HEK293 (cell line): Measurements from ENCODE around the gene ABCA5.

Experiments
- CTCF ChIP-seq: fragments of 450-650 bp; formaldehyde crosslinking; IDR thresholded peaks from 2 replicates; pipeline ENCODE4 v1.5.1; 2016; ENCODE audit warnings: missing biosample characterization, missing genetic modification characterization
- ZFP41 ChIP-seq: fragments of 450-650 bp; formaldehyde crosslinking; IDR thresholded peaks from 2 replicates; pipeline ENCODE4 v1.5.1; 2016; ENCODE audit warnings: missing biosample characterization, missing genetic modification characterization, borderline replicate concordance
- ZNF561 ChIP-seq: fragments of 450-650 bp; IDR thresholded peaks from 2 replicates; pipeline ENCODE4 v1.5.1; 2018; ENCODE audit warnings: missing biosample characterization, missing genetic modification characterization, borderline replicate concordance
- ZNF747 ChIP-seq: fragments of 450-650 bp; formaldehyde crosslinking; IDR thresholded peaks from 2 replicates; pipeline ENCODE4 v1.5.1; 2016; ENCODE audit warnings: missing biosample characterization, missing genetic modification characterization
- ZNF776 ChIP-seq: fragments of 450-650 bp; formaldehyde crosslinking; IDR thresholded peaks from 2 replicates; pipeline ENCODE4 v1.5.0; 2017; ENCODE audit warnings: missing biosample characterization, missing genetic modification characterization, borderline replicate concordance
- TF ChIP-seq, protein P1 (sequence below): fragments of 450-650 bp; formaldehyde crosslinking; IDR thresholded peaks from 2 replicates; pipeline ENCODE4 v1.5.1; 2016; ENCODE audit warnings: missing biosample characterization, missing genetic modification characterization, low read depth
- TF ChIP-seq, protein P2 (sequence below): fragments of 450-650 bp; formaldehyde crosslinking; IDR thresholded peaks from 2 replicates; pipeline ENCODE4 v1.5.1; 2016; ENCODE audit warnings: missing biosample characterization, missing genetic modification characterization, low read depth
- TF ChIP-seq, protein P3 (sequence below): fragments of 450-650 bp; formaldehyde crosslinking; IDR thresholded peaks from 2 replicates; pipeline ENCODE4 v1.5.1; 2017; ENCODE audit warnings: missing biosample characterization, missing genetic modification characterization
- TF ChIP-seq, protein P4 (sequence below): fragments of 450-650 bp; formaldehyde crosslinking; IDR thresholded peaks from 2 replicates; pipeline ENCODE4 v1.5.1; 2016; ENCODE audit warnings: missing biosample characterization, missing genetic modification characterization
- TF ChIP-seq, protein P5 (sequence below): fragments of 450-650 bp; IDR thresholded peaks from 2 replicates; pipeline ENCODE4 v1.5.1; 2018; ENCODE audit warnings: missing biosample characterization, mild to moderate bottlenecking, missing genetic modification characterization
- TF ChIP-seq, protein P6 (sequence below): fragments of 450-650 bp; formaldehyde crosslinking; conservative IDR thresholded peaks from 2 replicates; pipeline ENCODE4 v1.5.1; 2016; ENCODE audit warnings: low read depth, missing biosample characterization, missing genetic modification characterization

- TF ChIP-seq ZFP41 (tag by site-specific recombination) (no peak), CTCF (no peak), ZNF776 (tag by site-specific recombination) (no peak), ZNF561 (tag by site-specific recombination) (no peak), ZNF747 (tag by site-specific recombination) (no peak)
- TF ChIP-seq, protein P1, sequence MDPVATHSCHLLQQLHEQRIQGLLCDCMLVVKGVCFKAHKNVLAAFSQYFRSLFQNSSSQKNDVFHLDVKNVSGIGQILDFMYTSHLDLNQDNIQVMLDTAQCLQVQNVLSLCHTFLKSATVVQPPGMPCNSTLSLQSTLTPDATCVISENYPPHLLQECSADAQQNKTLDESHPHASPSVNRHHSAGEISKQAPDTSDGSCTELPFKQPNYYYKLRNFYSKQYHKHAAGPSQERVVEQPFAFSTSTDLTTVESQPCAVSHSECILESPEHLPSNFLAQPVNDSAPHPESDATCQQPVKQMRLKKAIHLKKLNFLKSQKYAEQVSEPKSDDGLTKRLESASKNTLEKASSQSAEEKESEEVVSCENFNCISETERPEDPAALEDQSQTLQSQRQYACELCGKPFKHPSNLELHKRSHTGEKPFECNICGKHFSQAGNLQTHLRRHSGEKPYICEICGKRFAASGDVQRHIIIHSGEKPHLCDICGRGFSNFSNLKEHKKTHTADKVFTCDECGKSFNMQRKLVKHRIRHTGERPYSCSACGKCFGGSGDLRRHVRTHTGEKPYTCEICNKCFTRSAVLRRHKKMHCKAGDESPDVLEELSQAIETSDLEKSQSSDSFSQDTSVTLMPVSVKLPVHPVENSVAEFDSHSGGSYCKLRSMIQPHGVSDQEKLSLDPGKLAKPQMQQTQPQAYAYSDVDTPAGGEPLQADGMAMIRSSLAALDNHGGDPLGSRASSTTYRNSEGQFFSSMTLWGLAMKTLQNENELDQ (tag by site-specific recombination), result no peak
- TF ChIP-seq, protein P2, sequence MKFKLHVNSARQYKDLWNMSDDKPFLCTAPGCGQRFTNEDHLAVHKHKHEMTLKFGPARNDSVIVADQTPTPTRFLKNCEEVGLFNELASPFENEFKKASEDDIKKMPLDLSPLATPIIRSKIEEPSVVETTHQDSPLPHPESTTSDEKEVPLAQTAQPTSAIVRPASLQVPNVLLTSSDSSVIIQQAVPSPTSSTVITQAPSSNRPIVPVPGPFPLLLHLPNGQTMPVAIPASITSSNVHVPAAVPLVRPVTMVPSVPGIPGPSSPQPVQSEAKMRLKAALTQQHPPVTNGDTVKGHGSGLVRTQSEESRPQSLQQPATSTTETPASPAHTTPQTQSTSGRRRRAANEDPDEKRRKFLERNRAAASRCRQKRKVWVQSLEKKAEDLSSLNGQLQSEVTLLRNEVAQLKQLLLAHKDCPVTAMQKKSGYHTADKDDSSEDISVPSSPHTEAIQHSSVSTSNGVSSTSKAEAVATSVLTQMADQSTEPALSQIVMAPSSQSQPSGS (tag by site-specific recombination), result no peak
- TF ChIP-seq, protein P3, sequence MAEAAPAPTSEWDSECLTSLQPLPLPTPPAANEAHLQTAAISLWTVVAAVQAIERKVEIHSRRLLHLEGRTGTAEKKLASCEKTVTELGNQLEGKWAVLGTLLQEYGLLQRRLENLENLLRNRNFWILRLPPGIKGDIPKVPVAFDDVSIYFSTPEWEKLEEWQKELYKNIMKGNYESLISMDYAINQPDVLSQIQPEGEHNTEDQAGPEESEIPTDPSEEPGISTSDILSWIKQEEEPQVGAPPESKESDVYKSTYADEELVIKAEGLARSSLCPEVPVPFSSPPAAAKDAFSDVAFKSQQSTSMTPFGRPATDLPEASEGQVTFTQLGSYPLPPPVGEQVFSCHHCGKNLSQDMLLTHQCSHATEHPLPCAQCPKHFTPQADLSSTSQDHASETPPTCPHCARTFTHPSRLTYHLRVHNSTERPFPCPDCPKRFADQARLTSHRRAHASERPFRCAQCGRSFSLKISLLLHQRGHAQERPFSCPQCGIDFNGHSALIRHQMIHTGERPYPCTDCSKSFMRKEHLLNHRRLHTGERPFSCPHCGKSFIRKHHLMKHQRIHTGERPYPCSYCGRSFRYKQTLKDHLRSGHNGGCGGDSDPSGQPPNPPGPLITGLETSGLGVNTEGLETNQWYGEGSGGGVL, result no peak
- TF ChIP-seq, protein P4, sequence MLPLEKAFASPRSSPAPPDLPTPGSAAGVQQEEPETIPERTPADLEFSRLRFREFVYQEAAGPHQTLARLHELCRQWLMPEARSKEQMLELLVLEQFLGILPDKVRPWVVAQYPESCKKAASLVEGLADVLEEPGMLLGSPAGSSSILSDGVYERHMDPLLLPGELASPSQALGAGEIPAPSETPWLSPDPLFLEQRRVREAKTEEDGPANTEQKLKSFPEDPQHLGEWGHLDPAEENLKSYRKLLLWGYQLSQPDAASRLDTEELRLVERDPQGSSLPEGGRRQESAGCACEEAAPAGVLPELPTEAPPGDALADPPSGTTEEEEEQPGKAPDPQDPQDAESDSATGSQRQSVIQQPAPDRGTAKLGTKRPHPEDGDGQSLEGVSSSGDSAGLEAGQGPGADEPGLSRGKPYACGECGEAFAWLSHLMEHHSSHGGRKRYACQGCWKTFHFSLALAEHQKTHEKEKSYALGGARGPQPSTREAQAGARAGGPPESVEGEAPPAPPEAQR (tag by site-specific recombination), result no peak
- TF ChIP-seq, protein P5, sequence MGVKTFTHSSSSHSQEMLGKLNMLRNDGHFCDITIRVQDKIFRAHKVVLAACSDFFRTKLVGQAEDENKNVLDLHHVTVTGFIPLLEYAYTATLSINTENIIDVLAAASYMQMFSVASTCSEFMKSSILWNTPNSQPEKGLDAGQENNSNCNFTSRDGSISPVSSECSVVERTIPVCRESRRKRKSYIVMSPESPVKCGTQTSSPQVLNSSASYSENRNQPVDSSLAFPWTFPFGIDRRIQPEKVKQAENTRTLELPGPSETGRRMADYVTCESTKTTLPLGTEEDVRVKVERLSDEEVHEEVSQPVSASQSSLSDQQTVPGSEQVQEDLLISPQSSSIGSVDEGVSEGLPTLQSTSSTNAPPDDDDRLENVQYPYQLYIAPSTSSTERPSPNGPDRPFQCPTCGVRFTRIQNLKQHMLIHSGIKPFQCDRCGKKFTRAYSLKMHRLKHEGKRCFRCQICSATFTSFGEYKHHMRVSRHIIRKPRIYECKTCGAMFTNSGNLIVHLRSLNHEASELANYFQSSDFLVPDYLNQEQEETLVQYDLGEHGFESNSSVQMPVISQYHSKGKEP (tag by site-specific recombination), result no peak
- TF ChIP-seq, protein P6, sequence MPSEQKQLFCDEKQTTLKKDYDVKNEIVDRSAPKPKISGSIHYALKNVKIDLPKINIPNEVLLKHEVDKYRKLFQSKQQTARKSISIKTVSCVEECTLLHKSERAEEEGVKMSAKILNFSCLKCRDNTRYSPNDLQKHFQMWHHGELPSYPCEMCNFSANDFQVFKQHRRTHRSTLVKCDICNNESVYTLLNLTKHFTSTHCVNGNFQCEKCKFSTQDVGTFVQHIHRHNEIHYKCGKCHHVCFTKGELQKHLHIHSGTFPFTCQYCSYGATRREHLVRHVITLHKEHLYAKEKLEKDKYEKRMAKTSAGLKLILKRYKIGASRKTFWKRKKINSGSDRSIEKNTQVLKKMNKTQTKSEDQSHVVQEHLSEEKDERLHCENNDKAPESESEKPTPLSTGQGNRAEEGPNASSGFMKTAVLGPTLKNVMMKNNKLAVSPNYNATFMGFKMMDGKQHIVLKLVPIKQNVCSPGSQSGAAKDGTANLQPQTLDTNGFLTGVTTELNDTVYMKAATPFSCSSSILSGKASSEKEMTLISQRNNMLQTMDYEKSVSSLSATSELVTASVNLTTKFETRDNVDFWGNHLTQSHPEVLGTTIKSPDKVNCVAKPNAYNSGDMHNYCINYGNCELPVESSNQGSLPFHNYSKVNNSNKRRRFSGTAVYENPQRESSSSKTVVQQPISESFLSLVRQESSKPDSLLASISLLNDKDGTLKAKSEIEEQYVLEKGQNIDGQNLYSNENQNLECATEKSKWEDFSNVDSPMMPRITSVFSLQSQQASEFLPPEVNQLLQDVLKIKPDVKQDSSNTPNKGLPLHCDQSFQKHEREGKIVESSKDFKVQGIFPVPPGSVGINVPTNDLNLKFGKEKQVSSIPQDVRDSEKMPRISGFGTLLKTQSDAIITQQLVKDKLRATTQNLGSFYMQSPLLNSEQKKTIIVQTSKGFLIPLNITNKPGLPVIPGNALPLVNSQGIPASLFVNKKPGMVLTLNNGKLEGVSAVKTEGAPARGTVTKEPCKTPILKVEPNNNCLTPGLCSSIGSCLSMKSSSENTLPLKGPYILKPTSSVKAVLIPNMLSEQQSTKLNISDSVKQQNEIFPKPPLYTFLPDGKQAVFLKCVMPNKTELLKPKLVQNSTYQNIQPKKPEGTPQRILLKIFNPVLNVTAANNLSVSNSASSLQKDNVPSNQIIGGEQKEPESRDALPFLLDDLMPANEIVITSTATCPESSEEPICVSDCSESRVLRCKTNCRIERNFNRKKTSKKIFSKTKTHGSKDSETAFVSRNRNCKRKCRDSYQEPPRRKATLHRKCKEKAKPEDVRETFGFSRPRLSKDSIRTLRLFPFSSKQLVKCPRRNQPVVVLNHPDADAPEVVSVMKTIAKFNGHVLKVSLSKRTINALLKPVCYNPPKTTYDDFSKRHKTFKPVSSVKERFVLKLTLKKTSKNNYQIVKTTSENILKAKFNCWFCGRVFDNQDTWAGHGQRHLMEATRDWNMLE, result no peak
Observed at GRCh38 chr17:69223809-69224208, 103.1 kb downstream of the ABCA5 start.
